ENCODE results near the gene PRPF6. TPM values are rescaled to one million over a fixed set of nuclear protein-coding genes. Genes with fewer than 3 reads are reported as not detected.

Gene PRPF6
- total and polyA plus RNA-seq, 2 of the 13 experiments (the other 11 are each of a cell fraction or from before 2014, with no cell fraction given): 63.7 to 101 TPM

- TF ChIP-seq ZNF280D (CRISPR knock-in tag; IDR thresholded peaks at IDR 0.05) (no peak; the same call in 1 of the 2 replicates), BCLAF1 (IDR thresholded peaks at IDR 0.05) (no peak), ZNF563 (CRISPR knock-in tag; IDR thresholded peaks at IDR 0.05) (0 out of 2 replicates have a peak, but pooled peaks have one; percentile 34), ZBTB2 (CRISPR knock-in tag; IDR thresholded peaks at IDR 0.05; ENCODE audit: low read depth) (no peak), IRF2 (CRISPR knock-in tag; IDR thresholded peaks at IDR 0.05) (no peak), ZSCAN30 (CRISPR knock-in tag; IDR thresholded peaks at IDR 0.05) (no peak), NBN (conservative IDR thresholded peaks at IDR 0.05) (no peak), ZNF770 (CRISPR knock-in tag; IDR thresholded peaks at IDR 0.05) (no peak), ZFP41 (CRISPR knock-in tag; IDR thresholded peaks at IDR 0.05; ENCODE audit: borderline replicate concordance) (no peak), ZNF570 (CRISPR knock-in tag; IDR thresholded peaks at IDR 0.05; ENCODE audit: borderline replicate concordance) (no peak), ZNF703 (CRISPR knock-in tag; IDR thresholded peaks at IDR 0.05; ENCODE audit: borderline replicate concordance) (no peak)
- TF ChIP-seq, protein P1, sequence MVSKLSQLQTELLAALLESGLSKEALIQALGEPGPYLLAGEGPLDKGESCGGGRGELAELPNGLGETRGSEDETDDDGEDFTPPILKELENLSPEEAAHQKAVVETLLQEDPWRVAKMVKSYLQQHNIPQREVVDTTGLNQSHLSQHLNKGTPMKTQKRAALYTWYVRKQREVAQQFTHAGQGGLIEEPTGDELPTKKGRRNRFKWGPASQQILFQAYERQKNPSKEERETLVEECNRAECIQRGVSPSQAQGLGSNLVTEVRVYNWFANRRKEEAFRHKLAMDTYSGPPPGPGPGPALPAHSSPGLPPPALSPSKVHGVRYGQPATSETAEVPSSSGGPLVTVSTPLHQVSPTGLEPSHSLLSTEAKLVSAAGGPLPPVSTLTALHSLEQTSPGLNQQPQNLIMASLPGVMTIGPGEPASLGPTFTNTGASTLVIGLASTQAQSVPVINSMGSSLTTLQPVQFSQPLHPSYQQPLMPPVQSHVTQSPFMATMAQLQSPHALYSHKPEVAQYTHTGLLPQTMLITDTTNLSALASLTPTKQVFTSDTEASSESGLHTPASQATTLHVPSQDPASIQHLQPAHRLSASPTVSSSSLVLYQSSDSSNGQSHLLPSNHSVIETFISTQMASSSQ (IDR thresholded peaks at IDR 0.05; ENCODE audit: low read depth): no peak
- TF ChIP-seq, protein P1 (CRISPR knock-in tag; IDR thresholded peaks at IDR 0.05; ENCODE audit: borderline replicate concordance): no peak
Observed at GRCh38 chr20:64039293-64040160, 58.6 kb downstream of the PRPF6 start (continued).

Measured in HepG2 (cell line).